SJCRH30 (cell line): Measurements from ENCODE around the gene XYLB. TPM values are rescaled to one million over a fixed set of nuclear protein-coding genes. Genes with fewer than 3 reads are reported as not detected.
"Not testable (repeated sequence)": the region's sequence is repeated elsewhere in the genome, so short reads cannot be mapped to it uniquely, and the experiment has no call there.

Source experiments
- DNase-seq, 2 experiments: peaks; one replicate each; pipeline ENCODE4 v3.0.0-alpha.2; 2015 to 2020
- H3K27ac ChIP-seq: fragments of 250-450 bp; sonication (Bioruptor Pico); 2 replicates; pipeline ENCODE4 v1.5.1; 2020; ENCODE audit warnings: mild to moderate bottlenecking, moderate library complexity
- H3K27me3 ChIP-seq: fragments of 250-450 bp; sonication (Bioruptor Pico); 2 replicates; pipeline ENCODE4 v1.5.1; 2020; ENCODE audit warnings: mild to moderate bottlenecking, moderate library complexity
- H3K36me3 ChIP-seq: fragments of 250-450 bp; sonication (Bioruptor Pico); 2 replicates; pipeline ENCODE4 v1.5.1; 2020; ENCODE audit warnings: mild to moderate bottlenecking, moderate library complexity
- H3K4me1 ChIP-seq: fragments of 250-450 bp; sonication (Bioruptor Pico); 2 replicates; pipeline ENCODE4 v1.5.1; 2020; ENCODE audit warnings: mild to moderate bottlenecking, moderate library complexity
- H3K4me3 ChIP-seq: fragments of 250-450 bp; sonication (Bioruptor Pico); 2 replicates; pipeline ENCODE4 v1.5.1; 2020; ENCODE audit warnings: mild to moderate bottlenecking, moderate library complexity
- H3K9me3 ChIP-seq: fragments of 250-450 bp; sonication (Bioruptor Pico); replicated peaks from 2 replicates; pipeline ENCODE4 v1.5.1; 2020; ENCODE audit warnings: mild to moderate bottlenecking, moderate library complexity
- total RNA-seq: library from RNA; depleted of rRNA; stranded (reverse); fragments of >200 nt; shearing (Covaris generic); gene quantifications from 2 replicates; pipeline ENCODE4 v1.2.3, GENCODE V29; 2014

Gene XYLB
- total RNA-seq, 1 experiment from 2014 or later, result 2.8 TPM

- no peak overlapping the region for H3K4me3 ChIP-seq
- no peaks in the 10 kb centered on the region for H3K4me1 ChIP-seq
- H3K27me3 ChIP-seq, result no peaks in the 10 kb centered on the region
- DNase-seq, result no peak
- no peaks in the 10 kb centered on the region for H3K36me3 ChIP-seq
- no peaks in the 10 kb centered on the region for H3K9me3 ChIP-seq
- no peak overlapping the region for H3K27ac ChIP-seq
These were observed 30.9 kb upstream of the XYLB start for GRCh38 chr3:38315488-38316230.

GRCh38 chr3:38316356-38317191 is 30.0 kb upstream of the XYLB start:
- no peaks in the 10 kb centered on the region for H3K9me3 ChIP-seq
- H3K27me3 ChIP-seq, result no peaks in the 10 kb centered on the region
- H3K4me1 ChIP-seq, result no peaks in the 10 kb centered on the region
- H3K27ac ChIP-seq, result no peak overlapping the region
- DNase-seq, result no peak
- H3K4me3 ChIP-seq, result no peak overlapping the region
- no peaks in the 10 kb centered on the region for H3K36me3 ChIP-seq

- Histone ChIP-seq H3K4me1 (no peaks in the 10 kb centered on the region), H3K36me3 (no peaks in the 10 kb centered on the region), H3K9me3 (no peaks in the 10 kb centered on the region), H3K27me3 (no peaks in the 10 kb centered on the region), H3K27ac (no peak overlapping the region), H3K4me3 (no peak overlapping the region)
- peak in 1 of 2 experiments; percentile 5 for DNase-seq
These were observed 29.3 kb upstream of the XYLB start for GRCh38 chr3:38317192-38317759.

- no peaks in the 10 kb centered on the region for H3K9me3 ChIP-seq
- no peak overlapping the region for H3K4me3 ChIP-seq
- no peaks in the 10 kb centered on the region for H3K4me1 ChIP-seq
- DNase-seq, result no peak
- H3K27ac ChIP-seq, result no peak overlapping the region
- H3K27me3 ChIP-seq, result no peaks in the 10 kb centered on the region
- H3K36me3 ChIP-seq, result no peaks in the 10 kb centered on the region
These were observed 27.6 kb upstream of the XYLB start for GRCh38 chr3:38318766-38319671.

GRCh38 chr3:38320638-38321037 is 25.9 kb upstream of the XYLB start:
- not testable (repeated sequence) for DNase-seq, H3K4me3 ChIP-seq, H3K27ac ChIP-seq, H3K9me3 ChIP-seq, H3K27me3 ChIP-seq, H3K4me1 ChIP-seq, H3K36me3 ChIP-seq

- Histone ChIP-seq H3K4me1 (no peaks in the 10 kb centered on the region), H3K9me3 (no peaks in the 10 kb centered on the region), H3K36me3 (no peaks in the 10 kb centered on the region), H3K4me3 (no peak overlapping the region), H3K27me3 (no peaks in the 10 kb centered on the region), H3K27ac (no peak overlapping the region)
- no peak for DNase-seq
These were observed 23.5 kb upstream of the XYLB start for GRCh38 chr3:38323060-38323459.

GRCh38 chr3:38325256-38325655 is 21.3 kb upstream of the XYLB start:
- Histone ChIP-seq H3K27me3 (no peaks in the 10 kb centered on the region), H3K9me3 (no peaks in the 10 kb centered on the region), H3K4me3 (no peak overlapping the region), H3K36me3 (no peaks in the 10 kb centered on the region), H3K4me1 (no peaks in the 10 kb centered on the region), H3K27ac (no peak overlapping the region)
- DNase-seq, result no peak

- Histone ChIP-seq H3K36me3 (no peaks in the 10 kb centered on the region), H3K9me3 (no peaks in the 10 kb centered on the region), H3K4me3 (no peak overlapping the region), H3K4me1 (no peaks in the 10 kb centered on the region), H3K27ac (no peak overlapping the region), H3K27me3 (no peaks in the 10 kb centered on the region)
- no peak for DNase-seq
These were observed 19.1 kb upstream of the XYLB start for GRCh38 chr3:38327335-38328009.

- no peak for DNase-seq
- Histone ChIP-seq H3K4me1 (no peaks in the 10 kb centered on the region), H3K4me3 (no peak overlapping the region), H3K27ac (no peak overlapping the region), H3K9me3 (no peaks in the 10 kb centered on the region), H3K27me3 (no peaks in the 10 kb centered on the region), H3K36me3 (no peaks in the 10 kb centered on the region)
These were observed 15.1 kb upstream of the XYLB start for GRCh38 chr3:38331257-38332022.

- Histone ChIP-seq H3K4me1 (no peaks in the 10 kb centered on the region), H3K36me3 (no peaks in the 10 kb centered on the region), H3K9me3 (no peaks in the 10 kb centered on the region), H3K27ac (no peak overlapping the region), H3K27me3 (no peaks in the 10 kb centered on the region), H3K4me3 (no peak overlapping the region)
- no peak for DNase-seq
These were observed 14.4 kb upstream of the XYLB start for GRCh38 chr3:38332201-38332600.

GRCh38 chr3:38334142-38335055 is 12.2 kb upstream of the XYLB start:
- Histone ChIP-seq H3K27ac (no peak overlapping the region), H3K36me3 (no peaks in the 10 kb centered on the region), H3K4me3 (no peak overlapping the region), H3K9me3 (no peaks in the 10 kb centered on the region), H3K27me3 (no peaks in the 10 kb centered on the region), H3K4me1 (no peaks in the 10 kb centered on the region)
- DNase-seq, result no peak

GRCh38 chr3:38335263-38335662 is 11.3 kb upstream of the XYLB start:
- no peak overlapping the region for H3K4me3 ChIP-seq
- no peaks in the 10 kb centered on the region for H3K36me3 ChIP-seq
- H3K9me3 ChIP-seq, result no peaks in the 10 kb centered on the region
- DNase-seq, result no peak
- no peaks in the 10 kb centered on the region for H3K27me3 ChIP-seq
- no peaks in the 10 kb centered on the region for H3K4me1 ChIP-seq
- no peak overlapping the region for H3K27ac ChIP-seq

- DNase-seq, result no peak
- no peaks in the 10 kb centered on the region for H3K27me3 ChIP-seq
- H3K4me1 ChIP-seq, result no peaks in the 10 kb centered on the region
- no peak overlapping the region for H3K4me3 ChIP-seq
- H3K36me3 ChIP-seq, result no peaks in the 10 kb centered on the region
- H3K27ac ChIP-seq, result no peak overlapping the region
- H3K9me3 ChIP-seq, result no peaks in the 10 kb centered on the region
These were observed 8.9 kb upstream of the XYLB start for GRCh38 chr3:38337703-38338102.
